WTC11 (cell line): Measurements from ENCODE around the gene CD244. TPM values are rescaled to one million over a fixed set of nuclear protein-coding genes. Genes with fewer than 3 reads are reported as not detected.

ENCODE experiments used
- ATAC-seq: fragments of 200-7000 bp; cut with Tn5 transposase; 2 replicates; pipeline ENCODE4 v1.10.0; 2021; ENCODE audit warnings: mild to moderate bottlenecking, moderate library complexity
- CTCF ChIA-PET: fragments of 300-600 bp; sonication (Branson Sonifier 250); formaldehyde crosslinking; loops from one replicate; lab custom pipeline; 2021; ENCODE audit warnings: antibody characterized with exemption; lab: Charles Lee
- POLR2A ChIA-PET: fragments of 350-600 bp; sonication (Branson Sonifier 250); formaldehyde crosslinking; loops from one replicate; lab custom pipeline; 2021; ENCODE audit warnings: antibody characterized with exemption; lab: Charles Lee
- DNase-seq: peaks from one replicate; pipeline ENCODE4 v3.0.0; 2021; ENCODE audit warnings: low spot score
- H3K27ac Mint-ChIP-seq: 2 replicates; pipeline ENCODE4 v1.8.0; 2021; ENCODE audit warnings: mixed read lengths
- H3K27me3 Mint-ChIP-seq: 2 replicates; pipeline ENCODE4 v1.8.0; 2021; ENCODE audit warnings: low read depth, mild to moderate bottlenecking, moderate library complexity, mixed read lengths
- H3K36me3 Mint-ChIP-seq: 2 replicates; pipeline ENCODE4 v1.8.0; 2021; ENCODE audit warnings: mixed read lengths
- H3K4me1 Mint-ChIP-seq: 2 replicates; pipeline ENCODE4 v1.8.0; 2022; ENCODE audit warnings: mixed read lengths
- H3K4me3 Mint-ChIP-seq: 2 replicates; pipeline ENCODE4 v1.8.0; 2021; ENCODE audit warnings: mild to moderate bottlenecking, moderate library complexity, mixed read lengths
- H3K9me3 Mint-ChIP-seq: 2 replicates; pipeline ENCODE4 v1.8.0; 2021; ENCODE audit warnings: mixed read lengths
- ATF6 ChIP-seq: sonication (generic); formaldehyde crosslinking; IDR thresholded peaks from 2 replicates; pipeline ENCODE4 v1.8.1; 2023; ENCODE audit warnings: mild to moderate bottlenecking, missing genetic modification reagents
- CTCF ChIP-seq: fragments of 200-600 bp; IDR thresholded peaks from 2 replicates; pipeline ENCODE4 v1.8.0; 2022; ENCODE audit warnings: antibody characterized with exemption
- E2F5 ChIP-seq: sonication (generic); formaldehyde crosslinking; IDR thresholded peaks from 2 replicates; pipeline ENCODE4 v1.8.1; 2022; ENCODE audit warnings: mild to moderate bottlenecking, moderate library complexity, missing genetic modification reagents
- EMX1 ChIP-seq: fragments of 250-450 bp; sonication (Bioruptor Pico); IDR thresholded peaks from 2 replicates; pipeline ENCODE4 v1.8.0; 2021; ENCODE audit warnings: mild to moderate bottlenecking
- ERG ChIP-seq: fragments of 250-450 bp; sonication (Bioruptor Pico); IDR thresholded peaks from 2 replicates; pipeline ENCODE4 v1.8.0; 2021; ENCODE audit warnings: mild to moderate bottlenecking
- ETV6 ChIP-seq: sonication (generic); formaldehyde crosslinking; IDR thresholded peaks from 2 replicates; pipeline ENCODE4 v1.8.1; 2022; ENCODE audit warnings: mild to moderate bottlenecking, missing genetic modification reagents
- FOXK1 ChIP-seq: sonication (generic); formaldehyde crosslinking; IDR thresholded peaks from 2 replicates; pipeline ENCODE4 v1.8.0; 2022; ENCODE audit warnings: mild to moderate bottlenecking, moderate library complexity, missing genetic modification reagents
- GABPB1 ChIP-seq: sonication (generic); formaldehyde crosslinking; IDR thresholded peaks from 2 replicates; pipeline ENCODE4 v1.8.1; 2023; ENCODE audit warnings: mild to moderate bottlenecking, missing genetic modification reagents
- GRHL2 ChIP-seq: fragments of 250-450 bp; sonication (Bioruptor Pico); IDR thresholded peaks from 2 replicates; pipeline ENCODE4 v1.8.0; 2022; ENCODE audit warnings: mild to moderate bottlenecking, moderate library complexity; ENCODE audit not compliant: insufficient replicate concordance, severe bottlenecking
- JUN ChIP-seq: sonication (generic); formaldehyde crosslinking; IDR thresholded peaks from 2 replicates; pipeline ENCODE4 v1.8.0; 2023; ENCODE audit warnings: mild to moderate bottlenecking, missing genetic modification reagents
- KAT7 ChIP-seq: sonication (generic); formaldehyde crosslinking; IDR thresholded peaks from 2 replicates; pipeline ENCODE4 v1.8.1; 2023; ENCODE audit warnings: missing genetic modification reagents, mild to moderate bottlenecking, borderline replicate concordance
- NR3C1 ChIP-seq: sonication (generic); formaldehyde crosslinking; conservative IDR thresholded peaks from 2 replicates; pipeline ENCODE4 v1.8.1; 2023; ENCODE audit warnings: low read depth, mild to moderate bottlenecking, missing genetic modification reagents
- PREB ChIP-seq: sonication (generic); formaldehyde crosslinking; IDR thresholded peaks from 2 replicates; pipeline ENCODE4 v1.8.1; 2022; ENCODE audit warnings: mild to moderate bottlenecking, missing genetic modification reagents, moderate library complexity, borderline replicate concordance
- SP1 ChIP-seq: sonication (generic); formaldehyde crosslinking; conservative IDR thresholded peaks from 2 replicates; pipeline ENCODE4 v1.8.1; 2022; ENCODE audit warnings: missing genetic modification reagents
- USF1 ChIP-seq: sonication (generic); formaldehyde crosslinking; IDR thresholded peaks from 2 replicates; pipeline ENCODE4 v1.8.0; 2022; ENCODE audit warnings: mild to moderate bottlenecking, missing genetic modification reagents
- ZNF281 ChIP-seq: sonication (generic); formaldehyde crosslinking; IDR thresholded peaks from 2 replicates; pipeline ENCODE4 v1.8.0; 2023; ENCODE audit warnings: mild to moderate bottlenecking, missing genetic modification reagents
- ZNF416 ChIP-seq: fragments of 250-450 bp; sonication (Bioruptor Pico); IDR thresholded peaks from 2 replicates; pipeline ENCODE4 v1.9.0; 2021; ENCODE audit warnings: mild to moderate bottlenecking, inconsistent platforms
- ZSCAN18 ChIP-seq: fragments of 250-450 bp; sonication (Bioruptor Pico); IDR thresholded peaks from 2 replicates; pipeline ENCODE4 v2.1.2; 2022; ENCODE audit warnings: mild to moderate bottlenecking, moderate library complexity
- total RNA-seq: library from RNA; stranded (reverse); gene quantifications from 3 replicates; pipeline ENCODE4 v1.2.3, GENCODE V29; 2021

Gene CD244
- total RNA-seq, 1 experiment from 2014 or later: not detected

GRCh38 chr1:160808289-160808688, 54.4 kb downstream of the CD244 start:
- no peak for DNase-seq
- POLR2A ChIA-PET: no interaction called here
- H3K36me3 Mint-ChIP-seq: peaks cover 8% of the 10 kb centered on the region
- TF ChIP-seq KAT7 (CRISPR knock-in tag) (no peak), EMX1 (no peak), ZSCAN18 (CRISPR knock-in tag) (no peak), ETV6 (CRISPR knock-in tag) (no peak), GABPB1 (CRISPR knock-in tag) (no peak), JUN (CRISPR knock-in tag) (no peak), CTCF (no peak)
- TF ChIP-seq, all 79 proteins: peak for 0
- no peak overlapping the region; the same call in 1 of the 2 replicates for H3K27ac Mint-ChIP-seq
- peaks cover 20% of the 10 kb centered on the region for H3K4me1 Mint-ChIP-seq
- no peak for ATAC-seq
- H3K27me3 Mint-ChIP-seq: no peaks in the 10 kb centered on the region; the same call in 1 of the 2 replicates
- no peak overlapping the region for H3K4me3 Mint-ChIP-seq
- H3K9me3 Mint-ChIP-seq: peaks cover 14% of the 10 kb centered on the region
- CTCF ChIA-PET: interaction anchor here (0.6 to 1.8 kb wide), 12 partner anchors 9 to 365 kb away, joined by 3 to 13 read pairs (median 4); partner anchors contain the start of gene ITLN2

GRCh38 chr1:160807738-160808137, 54.9 kb downstream of the CD244 start:
- Mint-ChIP-seq H3K36me3 (peaks cover 8% of the 10 kb centered on the region), H3K27ac (no peak overlapping the region), H3K9me3 (peaks cover 14% of the 10 kb centered on the region), H3K4me1 (peaks cover 20% of the 10 kb centered on the region), H3K27me3 (no peaks in the 10 kb centered on the region; the same call in 1 of the 2 replicates), H3K4me3 (no peak overlapping the region)
- peak; percentile 80 for ATAC-seq
- ChIA-PET CTCF (interaction anchor here (0.6 to 1.8 kb wide), 12 partner anchors 10 to 364 kb away, joined by 3 to 13 read pairs (median 4); partner anchors contain the start of gene ITLN2), POLR2A (no interaction called here)
- DNase-seq: no peak
- TF ChIP-seq GRHL2 (CRISPR knock-in tag) (no peak), ERG (CRISPR knock-in tag) (no peak), USF1 (CRISPR knock-in tag) (no peak), ETV6 (CRISPR knock-in tag) (no peak), PREB (CRISPR knock-in tag) (no peak), CTCF (no peak), ZNF281 (no peak), ZNF416 (CRISPR knock-in tag) (no peak), FOXK1 (CRISPR knock-in tag) (no peak), KAT7 (CRISPR knock-in tag) (no peak), ATF6 (CRISPR knock-in tag) (no peak), NR3C1 (CRISPR knock-in tag) (no peak), E2F5 (CRISPR knock-in tag) (no peak), SP1 (CRISPR knock-in tag) (no peak)
